Measurements from ENCODE around the gene CNPY4. TPM values are rescaled to one million over a fixed set of nuclear protein-coding genes. Genes with fewer than 3 reads are reported as not detected.
"Not testable (repeated sequence)": the region's sequence is repeated elsewhere in the genome, so short reads cannot be mapped to it uniquely, and the experiment has no call there.

CNPY4 gene
- total RNA-seq, 1 experiment from 2014 or later: 30.0 TPM

- in situ Hi-C loops (cut with HindIII; ENCODE audit: low sequenced_read_pairs): no loop called here
- no peak for DNase-seq (ENCODE audit: low spot score)
Measured at GRCh38 chr7:100111156-100111555, 8.3 kb upstream of the CNPY4 start.

- in situ Hi-C loops (cut with HindIII; ENCODE audit: low sequenced_read_pairs): no loop called here
Measured at GRCh38 chr7:100111914-100112313, 7.5 kb upstream of the CNPY4 start.

GRCh38 chr7:100115026-100115425 is 4.4 kb upstream of the CNPY4 start:
- in situ Hi-C loops (cut with HindIII; ENCODE audit: low sequenced_read_pairs): no loop called here
- no peak for DNase-seq (ENCODE audit: low spot score)

More at GRCh38 chr7:100111914-100112313, 7.5 kb upstream of the CNPY4 start:
- no peak for DNase-seq (ENCODE audit: low spot score)

GRCh38 chr7:100118388-100119071 is 904 bp upstream of the CNPY4 start:
- no peak for DNase-seq (ENCODE audit: low spot score)
- in situ Hi-C loops (cut with HindIII; ENCODE audit: low sequenced_read_pairs): no loop called here

GRCh38 chr7:100119970-100120732 is 717 bp downstream of the CNPY4 start:
- peak; percentile 92 for DNase-seq (ENCODE audit: low spot score)
- in situ Hi-C loops (cut with HindIII; ENCODE audit: low sequenced_read_pairs): no loop called here

- in situ Hi-C loops (cut with HindIII; ENCODE audit: low sequenced_read_pairs): no loop called here
- no peak for DNase-seq (ENCODE audit: low spot score)
Measured at GRCh38 chr7:100120733-100121036, 1.3 kb downstream of the CNPY4 start.

GRCh38 chr7:100122067-100122466 is 2.6 kb downstream of the CNPY4 start:
- in situ Hi-C loops (cut with HindIII; ENCODE audit: low sequenced_read_pairs): no loop called here
- DNase-seq (ENCODE audit: low spot score): no peak

GRCh38 chr7:100122568-100122967 is 3.1 kb downstream of the CNPY4 start:
- DNase-seq (ENCODE audit: low spot score): no peak

GRCh38 chr7:100124301-100125230 is 5.1 kb downstream of the CNPY4 start:
- in situ Hi-C loops (cut with HindIII; ENCODE audit: low sequenced_read_pairs): no loop called here

More at GRCh38 chr7:100122568-100122967, 3.1 kb downstream of the CNPY4 start:
- in situ Hi-C loops (cut with HindIII; ENCODE audit: low sequenced_read_pairs): no loop called here

GRCh38 chr7:100126239-100126930 is 7.0 kb downstream of the CNPY4 start:
- DNase-seq (ENCODE audit: low spot score): no peak
- in situ Hi-C loops (cut with HindIII; ENCODE audit: low sequenced_read_pairs): no loop called here

More at GRCh38 chr7:100124301-100125230, 5.1 kb downstream of the CNPY4 start:
- DNase-seq (ENCODE audit: low spot score): no peak

- DNase-seq (ENCODE audit: low spot score): peak; percentile 96
- in situ Hi-C loops (cut with HindIII; ENCODE audit: low sequenced_read_pairs): no loop called here
Measured at GRCh38 chr7:100126931-100127865, 7.8 kb downstream of the CNPY4 start, which contains the start of gene MBLAC1. Gene MBLAC1, plus strand, starts transcription at chr7:100126967. Its CDS starts 429 bp downstream, at chr7:100127396.

GRCh38 chr7:100127866-100128636 is 8.6 kb downstream of the CNPY4 start:
- in situ Hi-C loops (cut with HindIII; ENCODE audit: low sequenced_read_pairs): no loop called here
- DNase-seq (ENCODE audit: low spot score): peak; percentile 57

- in situ Hi-C loops (cut with HindIII; ENCODE audit: low sequenced_read_pairs): no loop called here
- DNase-seq (ENCODE audit: low spot score): no peak
Measured at GRCh38 chr7:100128637-100128963, 9.2 kb downstream of the CNPY4 start.

- DNase-seq (ENCODE audit: low spot score); in situ Hi-C loops (cut with HindIII; ENCODE audit: low sequenced_read_pairs): not testable (repeated sequence)
Measured at GRCh38 chr7:100130220-100130607, 10.8 kb downstream of the CNPY4 start.

GRCh38 chr7:100130608-100131453 is 11.4 kb downstream of the CNPY4 start:
- DNase-seq (ENCODE audit: low spot score): peak; percentile 70
- in situ Hi-C loops (cut with HindIII; ENCODE audit: low sequenced_read_pairs): no loop called here

- no peak for DNase-seq (ENCODE audit: low spot score)
- in situ Hi-C loops (cut with HindIII; ENCODE audit: low sequenced_read_pairs): no loop called here
Measured at GRCh38 chr7:100132126-100132525, 12.7 kb downstream of the CNPY4 start.
